GM21526 (cell line): ENCODE results near the gene GPC5.

ENCODE experiments used
- ATAC-seq: cut with Tn5 transposase; IDR thresholded peaks from one replicate; pipeline ENCODE4 v1.9.1; 2021; ENCODE audit warnings: moderate library complexity; ENCODE audit not compliant: unreplicated experiment, low FRiP score

Gene GPC5

DNA sequence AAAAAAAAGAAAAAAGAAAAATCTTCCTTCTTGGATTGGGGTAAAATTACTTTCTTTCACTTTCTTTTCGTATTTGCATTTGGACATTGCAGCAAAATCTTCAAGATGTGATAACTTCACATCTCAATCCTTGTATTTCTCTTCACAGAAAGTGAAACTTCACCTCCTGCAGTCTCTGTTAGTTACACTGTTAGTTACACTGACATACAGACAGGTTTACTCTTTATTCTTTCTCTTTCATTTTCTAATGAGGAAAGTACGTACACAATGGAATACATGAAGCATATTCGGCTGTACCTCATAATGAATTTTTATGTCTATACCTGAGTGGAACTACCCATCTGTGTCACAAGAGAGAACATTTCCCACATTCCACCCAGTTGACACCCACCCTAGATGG is 1369.0 kb downstream of the GPC5 start:
- no peak for ATAC-seq

DNA sequence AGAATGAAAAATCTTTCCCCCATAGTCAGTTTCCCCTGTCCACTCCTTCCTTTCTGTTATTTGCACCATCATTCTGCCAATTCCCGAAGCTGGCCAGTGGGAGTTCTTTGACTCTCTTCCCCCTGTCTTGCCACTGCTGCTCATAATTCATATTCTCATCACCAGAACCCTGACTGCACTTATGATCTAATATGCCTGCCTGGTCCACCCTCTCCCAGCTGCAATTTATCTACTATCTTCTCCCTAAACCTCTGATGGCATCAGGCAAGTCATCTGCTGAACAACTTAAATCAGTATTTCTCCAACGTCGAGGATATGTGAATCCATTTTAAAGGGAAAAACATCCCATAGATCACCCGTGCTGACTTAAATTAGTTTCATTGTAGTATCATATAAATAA is 1370.2 kb downstream of the GPC5 start:
- no peak for ATAC-seq

GRCh38 chr13:92769046-92769445 is 1370.6 kb downstream of the GPC5 start:
- no peak for ATAC-seq

DNA sequence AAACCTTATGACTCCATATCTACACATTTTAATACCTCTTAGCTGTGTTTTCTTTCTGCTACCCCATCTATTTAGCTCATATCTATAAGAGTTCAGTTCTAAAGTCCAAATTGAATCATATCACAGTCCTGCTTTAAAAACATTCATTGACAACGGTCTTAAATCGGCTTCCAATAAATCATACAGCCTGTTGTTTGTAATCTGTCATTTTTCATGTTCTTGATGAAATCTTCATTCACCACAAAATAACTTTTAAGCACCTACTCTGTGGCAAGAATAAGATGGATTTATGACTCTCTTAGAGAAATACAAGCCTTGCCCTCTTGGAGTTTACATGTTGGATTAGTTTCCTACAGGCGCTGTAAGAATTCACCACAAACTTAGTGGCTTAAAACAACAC is 1377.2 kb downstream of the GPC5 start:
- no peak for ATAC-seq

- no peak for ATAC-seq
These were observed 1383.7 kb downstream of the GPC5 start for GRCh38 chr13:92781965-92782690.

- no peak for ATAC-seq
These were observed 1404.4 kb downstream of the GPC5 start for GRCh38 chr13:92802776-92803175.

DNA sequence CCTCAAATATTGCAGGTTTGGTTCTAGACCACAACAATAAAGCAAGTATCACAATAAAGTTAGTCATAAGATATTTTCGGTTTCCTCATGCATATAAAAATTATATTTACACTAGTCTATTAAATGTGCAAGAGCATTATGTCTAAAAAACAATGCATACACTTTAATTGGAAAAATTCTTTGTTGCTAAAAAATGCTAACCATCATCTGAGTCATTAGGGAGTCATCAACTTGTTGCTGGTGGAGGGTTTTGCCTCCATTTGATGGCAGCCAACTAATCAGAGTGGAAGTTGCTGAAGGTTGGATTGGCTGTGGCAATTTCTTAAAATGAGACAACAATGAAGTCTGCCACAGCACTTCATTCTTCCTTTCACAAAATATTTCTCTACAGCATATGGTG is 1405.9 kb downstream of the GPC5 start:
- no peak for ATAC-seq

- ATAC-seq = no peak
These were observed 1406.5 kb downstream of the GPC5 start for GRCh38 chr13:92804926-92805325.

- ATAC-seq = no peak
These were observed 1407.3 kb downstream of the GPC5 start for GRCh38 chr13:92805766-92806165.

DNA sequence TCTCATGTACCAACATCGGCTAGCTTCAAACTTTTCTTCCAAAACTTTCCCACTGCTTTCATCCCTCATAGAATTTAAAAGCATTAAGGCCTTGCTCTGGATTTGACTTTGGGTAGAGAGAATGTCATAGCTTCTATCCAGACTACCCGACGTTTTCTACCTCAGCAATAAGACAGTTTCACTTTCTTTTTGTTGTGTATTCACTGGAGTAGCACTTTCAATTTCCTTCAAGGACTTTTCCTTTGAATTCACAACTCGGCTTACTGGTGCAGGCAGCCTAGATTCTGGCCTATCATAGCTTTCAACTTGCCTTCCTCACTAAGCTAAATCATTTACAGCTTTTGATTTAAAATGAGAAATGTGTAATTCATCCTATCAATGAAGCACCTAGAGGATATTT is 1407.8 kb downstream of the GPC5 start:
- ATAC-seq = no peak

GRCh38 chr13:92807353-92807752 is 1408.9 kb downstream of the GPC5 start:
- ATAC-seq = no peak

GRCh38 chr13:92807966-92808365 is 1409.5 kb downstream of the GPC5 start:
- no peak for ATAC-seq

DNA sequence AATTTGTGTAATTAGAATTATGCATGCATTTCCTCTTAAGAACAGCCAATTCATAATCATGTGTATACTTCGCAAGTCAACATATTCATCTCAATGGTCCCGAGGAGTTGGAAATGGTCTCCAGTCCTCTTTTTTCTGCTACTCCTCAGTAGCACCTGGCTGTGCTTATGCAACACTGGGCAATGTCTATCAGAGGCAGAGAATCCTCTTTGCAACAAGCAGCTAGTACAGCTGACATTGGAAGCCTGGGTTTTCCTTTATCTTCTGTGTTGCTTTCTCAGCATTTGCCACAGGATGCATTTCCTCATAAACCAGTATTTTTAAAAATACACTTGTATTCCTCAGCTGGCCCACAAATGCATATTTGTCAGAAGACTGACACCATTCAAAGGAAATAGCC is 1422.9 kb downstream of the GPC5 start:
- ATAC-seq = no peak

- ATAC-seq = no peak
These were observed 1424.6 kb downstream of the GPC5 start for GRCh38 chr13:92823059-92823458.

GRCh38 chr13:92825938-92826596 is 1427.6 kb downstream of the GPC5 start:
- no peak for ATAC-seq

GRCh38 chr13:92827503-92827902 is 1429.1 kb downstream of the GPC5 start:
- no peak for ATAC-seq

DNA sequence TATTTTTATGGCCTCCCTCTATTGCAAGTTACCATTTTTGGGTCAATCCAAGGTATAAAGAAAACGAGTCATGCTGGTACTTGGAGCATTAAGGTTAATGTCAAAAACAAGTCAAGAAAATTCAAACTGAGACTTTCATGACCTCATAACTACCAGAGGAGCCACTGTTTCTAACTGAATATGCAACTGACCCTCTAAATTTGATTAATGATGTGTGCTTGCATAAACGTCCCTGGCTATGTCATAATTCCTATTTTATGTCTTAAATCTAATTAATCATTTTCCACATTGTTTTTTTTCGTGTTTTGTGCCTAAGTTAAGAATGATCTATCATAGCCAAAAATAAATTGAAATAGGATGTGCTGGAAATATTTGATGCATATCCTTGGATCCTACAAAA is 1431.5 kb downstream of the GPC5 start:
- no peak for ATAC-seq

DNA sequence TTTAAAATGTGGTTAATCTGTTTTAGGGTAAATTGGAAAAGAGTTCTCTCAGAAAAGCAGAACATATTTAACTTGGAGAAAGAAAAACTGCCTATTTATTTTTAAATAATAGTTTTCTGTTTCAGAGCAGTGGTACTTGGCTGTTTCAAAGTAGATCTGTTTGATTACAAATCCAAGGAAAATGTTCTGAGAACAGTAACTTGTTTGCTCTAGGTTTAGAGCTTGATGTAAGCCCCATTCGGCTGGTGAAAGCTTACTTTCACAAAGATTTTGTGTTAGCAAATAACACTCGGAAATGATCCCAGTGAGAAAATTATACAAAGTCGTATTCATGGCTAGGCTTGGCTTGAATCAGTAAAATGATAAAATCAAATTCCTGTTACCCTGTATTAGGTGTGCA is 1432.4 kb downstream of the GPC5 start:
- ATAC-seq = no peak

DNA sequence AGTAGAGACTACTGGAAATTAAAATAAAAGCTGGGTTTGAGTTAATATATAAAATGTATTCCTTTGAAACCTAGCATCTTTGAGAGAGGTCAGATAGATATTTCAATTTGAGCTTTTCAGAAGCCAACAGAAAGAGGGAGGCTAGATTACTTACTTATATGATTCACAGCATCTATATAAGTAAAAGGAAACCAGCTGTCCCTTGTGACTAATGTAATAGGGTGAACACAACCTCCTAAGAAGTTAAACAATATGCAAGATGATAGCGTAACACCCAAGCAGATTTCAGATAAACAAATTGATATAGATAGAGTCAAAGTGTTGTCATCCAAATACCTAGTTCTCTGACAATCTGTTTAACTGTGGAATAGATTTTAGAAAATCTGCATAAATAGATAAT is 1434.7 kb downstream of the GPC5 start:
- ATAC-seq = no peak

DNA sequence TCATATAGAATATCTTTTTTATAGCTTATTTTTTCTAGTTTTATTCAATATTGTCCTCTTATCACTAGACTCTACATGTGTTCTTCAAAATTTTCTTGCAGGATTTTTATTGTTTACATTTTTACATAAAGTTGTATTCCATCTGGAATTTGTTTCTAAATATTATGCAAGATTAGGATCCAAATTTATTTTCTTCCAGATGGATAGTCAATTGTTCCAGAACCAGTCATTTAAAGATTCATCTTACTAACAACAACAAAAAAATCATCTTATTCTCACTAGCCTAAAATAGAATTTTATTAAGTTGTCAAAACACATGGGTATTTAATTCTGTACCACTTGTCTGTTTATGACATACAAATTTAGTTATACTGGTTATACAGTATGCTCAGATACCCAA is 1437.8 kb downstream of the GPC5 start:
- no peak for ATAC-seq

DNA sequence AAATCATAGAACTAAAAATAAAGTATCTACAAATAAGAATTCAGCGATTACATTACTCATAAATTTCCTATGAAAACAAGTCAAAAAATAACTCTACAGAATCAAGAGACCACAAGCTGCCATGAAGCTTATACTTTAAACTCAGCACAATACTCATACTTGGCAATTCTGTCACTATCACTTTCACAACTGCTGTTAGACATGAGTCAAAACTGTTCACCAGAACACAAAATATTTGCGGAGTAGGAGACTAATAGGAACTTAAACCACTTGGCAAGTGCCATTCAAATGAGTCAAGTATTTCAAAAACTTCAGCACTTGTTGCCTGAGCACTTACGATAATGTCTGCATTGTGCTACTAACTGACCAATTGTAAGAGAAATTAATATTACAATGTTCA is 1440.4 kb downstream of the GPC5 start:
- ATAC-seq = no peak

GRCh38 chr13:92842145-92842544 is 1443.7 kb downstream of the GPC5 start:
- no peak for ATAC-seq
